Activated naive CD4-positive, alpha-beta T cell treated with anti-CD3 and anti-CD28 coated beads for 36 hours (primary cell): ENCODE data around the gene PRSS36. TPM values are rescaled to one million over a fixed set of nuclear protein-coding genes. Genes with fewer than 3 reads are reported as not detected.

Source experiments
- CTCF ChIA-PET: fragments of 350-600 bp; sonication (Branson Sonifier 250); formaldehyde crosslinking; loops from one replicate; lab custom pipeline; 2021; ENCODE audit warnings: antibody characterized with exemption; lab: Charles Lee
- DNase-seq: peaks from one replicate; pipeline ENCODE4 v3.0.0-alpha.2; 2020
- H3K27ac Mint-ChIP-seq: one replicate; pipeline ENCODE4 v1.8.0; 2021; ENCODE audit warnings: mild to moderate bottlenecking, mixed read lengths
- H3K27me3 Mint-ChIP-seq: one replicate; pipeline ENCODE4 v1.8.0; 2021; ENCODE audit warnings: low read depth, mixed read lengths
- H3K36me3 Mint-ChIP-seq: one replicate; pipeline ENCODE4 v1.8.0; 2021; ENCODE audit warnings: low read depth, mixed read lengths
- H3K4me1 Mint-ChIP-seq: one replicate; pipeline ENCODE4 v1.8.0; 2021; ENCODE audit warnings: low read depth, mixed read lengths
- H3K4me3 Mint-ChIP-seq: one replicate; pipeline ENCODE4 v1.8.0; 2021; ENCODE audit warnings: mild to moderate bottlenecking, moderate library complexity, mixed read lengths
- H3K9me3 Mint-ChIP-seq: one replicate; pipeline ENCODE4 v1.8.0; 2021; ENCODE audit warnings: mixed read lengths
- intact Hi-C: fragments of 100-400 bp; cut with micrococcal nuclease; formaldehyde crosslinking; loops from one replicate; pipeline ENCODE4 v1.15.1; 2023
- total RNA-seq, 2 experiments: library from RNA; stranded (reverse); gene quantifications; one replicate each; pipeline ENCODE4 v1.2.3, GENCODE V29; 2021

Gene PRSS36
- total RNA-seq, 2 experiments from 2014 or later: 0.93 to 0.99 TPM

DNA sequence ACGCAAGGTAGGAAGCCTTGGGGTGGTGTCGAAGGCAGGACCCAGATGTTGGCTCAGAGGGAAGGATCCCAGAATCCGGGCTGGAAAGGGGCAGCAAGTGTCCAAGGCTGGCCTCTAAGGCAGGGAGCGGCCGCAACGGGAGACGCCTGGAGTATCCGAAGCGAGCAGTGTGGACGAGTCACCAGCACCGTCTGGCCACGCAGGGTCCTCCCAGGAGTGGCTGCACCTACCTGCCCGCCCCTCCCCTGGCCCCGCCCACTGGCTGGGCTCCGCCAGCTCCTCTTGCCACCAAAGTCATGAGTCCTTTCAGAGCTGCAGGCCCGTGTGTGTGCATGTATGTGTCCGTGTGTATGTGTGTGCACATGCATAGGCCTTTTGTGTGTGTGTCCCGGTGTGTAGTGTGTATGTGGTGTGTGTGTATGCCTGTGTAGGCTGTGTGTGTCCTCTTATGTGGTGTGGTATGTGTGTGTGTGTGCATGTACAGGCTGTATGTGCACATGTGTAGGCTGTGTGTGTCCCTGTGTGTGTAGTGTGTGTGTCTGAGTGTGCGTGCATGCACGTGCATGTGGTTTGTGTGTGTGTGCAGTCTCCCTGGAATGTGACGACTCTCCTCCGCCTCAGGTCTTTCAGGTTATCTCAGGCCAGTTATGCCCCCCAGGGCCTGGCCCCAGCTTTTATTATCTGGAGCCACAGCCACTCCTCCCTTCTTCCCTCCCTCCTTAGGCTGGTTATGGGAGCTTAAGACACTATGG is 14.2 kb downstream of the PRSS36 start, which contains the start of gene PRSS8:
TSS of gene PRSS8 (minus strand) at position 193 of the 752 bp plus-strand sequence. CDS start 229 bp downstream, outside the sequence.
- no peak for DNase-seq
- Mint-ChIP-seq H3K27me3 (no peaks in the 10 kb centered on the region), H3K4me1 (no peaks in the 10 kb centered on the region), H3K27ac (no peak within 1 kb of the TSS), H3K4me3 (no peak within 1 kb of the TSS), H3K36me3 (peaks cover 2% of the 10 kb centered on the region), H3K9me3 (no peaks in the 10 kb centered on the region)
- CTCF ChIA-PET: no interaction called here
- intact Hi-C loops: no loop called here

DNA sequence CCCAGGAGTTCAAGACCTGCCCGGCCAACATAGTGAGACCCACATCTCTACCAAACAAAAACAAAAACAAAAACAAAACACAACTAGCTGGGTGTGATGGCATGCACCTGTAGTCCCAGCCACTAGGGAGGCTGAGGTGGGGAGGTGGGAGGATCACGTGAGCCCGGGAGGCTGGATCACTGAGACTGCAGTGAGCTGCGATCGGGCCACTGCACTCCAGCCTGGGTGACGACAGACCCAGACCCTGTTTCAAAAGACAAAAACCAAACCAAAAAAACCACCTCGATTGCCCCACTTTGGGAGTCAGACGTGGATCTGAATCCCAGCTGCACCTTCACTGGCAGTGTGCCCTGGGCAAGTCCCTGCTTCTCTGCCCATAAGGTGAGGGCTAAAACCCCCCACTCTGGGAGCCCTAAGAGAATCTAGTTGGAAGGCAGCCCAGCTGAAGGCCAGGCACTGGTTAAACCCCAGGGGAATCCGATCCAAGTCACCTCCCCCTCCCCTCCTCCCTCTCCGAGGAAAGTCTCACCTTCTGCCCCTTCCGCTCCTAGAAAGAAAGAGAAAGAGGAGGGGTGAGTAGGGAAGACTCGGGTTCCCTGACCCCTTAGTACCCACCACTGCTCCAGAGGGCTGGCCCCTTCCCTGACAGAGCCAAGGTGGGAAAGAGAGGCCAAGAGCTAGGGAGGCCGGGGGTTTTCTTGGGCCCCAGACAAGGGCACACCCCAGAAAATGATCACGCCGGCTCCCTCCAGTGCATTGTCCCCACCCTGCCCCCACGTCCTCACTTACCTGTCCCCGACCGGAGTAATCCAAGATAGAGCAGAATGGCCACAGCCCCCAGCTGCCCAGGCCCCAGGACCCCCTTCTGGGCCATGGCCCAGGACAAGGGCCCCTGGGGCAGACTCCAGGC is 15.0 kb downstream of the PRSS36 start:
- no peak for DNase-seq
- Mint-ChIP-seq H3K27ac (no peak overlapping the region), H3K4me1 (no peaks in the 10 kb centered on the region), H3K4me3 (no peak overlapping the region), H3K36me3 (peaks cover 3% of the 10 kb centered on the region), H3K9me3 (no peaks in the 10 kb centered on the region), H3K27me3 (no peaks in the 10 kb centered on the region)
- intact Hi-C loops: no loop called here
- CTCF ChIA-PET: no interaction called here

DNA sequence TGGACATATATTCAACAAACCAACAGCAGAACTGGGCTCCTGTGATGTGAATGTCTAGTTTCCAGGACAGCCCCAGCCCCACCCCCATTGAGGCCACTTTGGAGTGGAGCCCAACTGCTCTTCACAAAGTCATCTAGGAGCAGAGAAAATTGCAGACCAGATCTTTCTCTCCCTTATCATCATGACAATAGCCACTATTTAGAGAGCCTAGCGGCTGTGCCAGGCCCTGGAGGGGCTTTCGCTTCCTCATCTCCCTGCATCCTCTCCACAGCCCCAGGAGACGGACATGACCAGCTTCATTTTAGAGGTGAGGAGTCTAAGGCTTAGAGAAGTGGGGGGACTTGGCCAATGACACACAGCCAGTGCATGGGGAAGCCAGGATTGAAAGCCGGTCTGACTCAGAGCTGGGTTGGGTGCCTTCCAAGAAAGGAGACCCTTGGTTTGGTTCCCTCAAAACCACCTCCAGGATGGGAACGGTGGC is 15.7 kb downstream of the PRSS36 start:
- H3K27me3 Mint-ChIP-seq: no peaks in the 10 kb centered on the region
- H3K36me3 Mint-ChIP-seq: peaks cover 5% of the 10 kb centered on the region
- CTCF ChIA-PET: no interaction called here
- no peak overlapping the region for H3K4me3 Mint-ChIP-seq
- H3K4me1 Mint-ChIP-seq: no peaks in the 10 kb centered on the region
- intact Hi-C loops: no loop called here
- H3K27ac Mint-ChIP-seq: no peak overlapping the region
- no peaks in the 10 kb centered on the region for H3K9me3 Mint-ChIP-seq
- no peak for DNase-seq

DNA sequence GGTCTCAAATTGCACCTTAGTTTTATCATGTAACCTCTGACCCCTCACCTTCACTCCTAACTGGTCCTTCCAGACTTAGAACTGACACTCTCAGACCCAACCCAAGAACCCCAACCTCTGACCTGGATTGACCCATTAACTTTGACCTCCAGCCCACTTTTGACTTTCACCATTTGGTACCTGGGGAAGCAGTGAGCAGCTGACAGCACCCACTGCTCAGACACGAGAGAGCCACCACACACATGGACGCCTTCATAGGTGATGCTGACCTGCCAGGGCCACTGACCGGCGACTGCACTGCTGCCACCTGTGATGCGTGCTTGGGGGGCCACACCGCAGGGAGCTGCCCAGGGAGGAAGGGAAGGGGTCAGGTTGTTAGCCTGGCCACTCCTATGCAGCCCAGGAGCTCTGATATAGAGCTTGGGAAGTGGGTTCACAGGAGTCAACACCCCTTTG is 16.8 kb downstream of the PRSS36 start:
- H3K4me1 Mint-ChIP-seq: peaks cover 3% of the 10 kb centered on the region
- CTCF ChIA-PET: no interaction called here
- intact Hi-C loops: no loop called here
- H3K36me3 Mint-ChIP-seq: peaks cover 5% of the 10 kb centered on the region
- DNase-seq: no peak
- H3K4me3 Mint-ChIP-seq: no peak overlapping the region
- H3K27ac Mint-ChIP-seq: no peak overlapping the region
- H3K9me3 Mint-ChIP-seq: no peaks in the 10 kb centered on the region
- H3K27me3 Mint-ChIP-seq: no peaks in the 10 kb centered on the region

DNA sequence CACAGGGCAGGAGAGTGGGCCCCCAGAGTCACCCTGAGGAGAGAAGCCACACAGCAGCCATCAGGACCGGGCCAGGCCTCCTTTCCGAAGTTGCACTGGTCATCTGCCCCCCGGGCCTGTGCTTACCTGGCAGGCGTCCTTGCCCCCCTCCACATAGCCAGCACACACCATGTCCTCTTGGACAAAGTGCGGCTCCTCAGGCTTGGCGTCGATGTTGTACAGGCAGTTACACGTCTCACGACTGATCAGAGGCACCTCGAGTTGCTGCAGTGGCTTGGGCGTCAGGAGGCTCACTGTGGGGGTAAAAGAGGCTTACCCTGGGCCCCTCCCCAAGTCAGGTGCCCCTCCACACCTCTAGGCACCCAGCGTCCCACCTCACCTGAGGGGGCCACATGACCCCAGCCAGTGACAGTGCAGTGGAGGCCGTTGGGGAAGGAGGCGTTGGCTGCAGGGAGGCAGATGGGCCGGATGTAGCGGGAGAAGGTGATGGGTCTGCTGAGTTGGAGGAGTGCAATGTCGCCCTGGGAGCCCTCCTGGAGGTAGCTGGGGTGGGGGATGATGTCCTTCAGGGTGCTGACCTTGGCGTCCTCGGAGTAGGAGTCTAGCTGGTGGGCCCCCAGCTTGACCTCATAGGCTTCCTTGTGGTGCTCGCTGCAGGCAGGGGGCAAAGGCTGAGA is 17.4 kb downstream of the PRSS36 start:
- peaks cover 3% of the 10 kb centered on the region for H3K4me1 Mint-ChIP-seq
- H3K27ac Mint-ChIP-seq: no peak overlapping the region
- H3K4me3 Mint-ChIP-seq: no peak overlapping the region
- H3K36me3 Mint-ChIP-seq: peaks cover 9% of the 10 kb centered on the region
- no peaks in the 10 kb centered on the region for H3K9me3 Mint-ChIP-seq
- intact Hi-C loops: no loop called here
- CTCF ChIA-PET: no interaction called here
- H3K27me3 Mint-ChIP-seq: no peaks in the 10 kb centered on the region
- no peak for DNase-seq

DNA sequence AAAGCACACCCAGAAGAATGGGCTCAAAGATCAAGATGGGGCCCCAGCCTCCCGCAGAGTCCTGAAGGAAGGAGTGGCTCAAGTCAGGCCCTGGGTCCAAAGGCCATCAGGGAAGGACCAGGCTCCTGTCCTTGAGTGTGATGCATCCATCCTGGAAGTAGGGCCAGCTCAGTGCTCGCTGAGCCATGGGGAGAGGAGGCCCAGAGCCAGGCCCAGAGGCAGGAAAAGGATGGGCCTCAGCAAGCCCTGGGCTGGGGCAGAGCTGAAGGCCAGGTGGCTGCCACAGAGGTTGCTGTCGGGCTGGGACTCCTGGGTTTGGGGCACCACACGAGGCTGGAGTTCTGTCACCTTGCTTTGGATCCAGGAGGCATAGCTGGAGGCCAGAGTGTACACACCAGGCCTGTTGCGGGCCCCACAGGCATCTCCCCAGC is 18.0 kb downstream of the PRSS36 start:
- Mint-ChIP-seq H3K36me3 (peaks cover 9% of the 10 kb centered on the region), H3K4me1 (peaks cover 3% of the 10 kb centered on the region), H3K27ac (no peak overlapping the region), H3K4me3 (no peak overlapping the region), H3K9me3 (no peaks in the 10 kb centered on the region), H3K27me3 (no peaks in the 10 kb centered on the region)
- CTCF ChIA-PET: no interaction called here
- intact Hi-C loops: no loop called here
- no peak for DNase-seq

DNA sequence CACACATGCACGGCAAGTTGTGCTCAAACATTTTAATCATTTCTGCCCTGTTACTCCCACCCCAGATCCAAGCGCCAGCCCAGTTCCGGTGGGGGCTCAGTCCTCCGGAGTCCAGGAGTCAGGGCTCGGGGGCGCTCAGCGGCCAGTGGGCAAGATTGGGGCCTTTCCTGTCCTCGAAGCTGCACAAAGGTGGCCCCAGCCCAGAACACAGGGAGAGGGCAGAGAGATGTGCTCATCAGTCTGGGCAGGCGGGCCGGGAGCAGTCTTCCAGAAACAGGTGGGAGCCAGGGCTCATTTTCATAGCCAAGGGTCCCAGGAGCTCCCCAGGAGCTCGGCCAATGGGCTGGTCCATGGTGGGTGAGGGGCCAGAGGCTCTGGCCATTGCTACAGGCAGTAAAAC is 18.4 kb downstream of the PRSS36 start:
- Mint-ChIP-seq H3K4me3 (no peak overlapping the region), H3K4me1 (peaks cover 3% of the 10 kb centered on the region), H3K27ac (no peak overlapping the region), H3K36me3 (peaks cover 9% of the 10 kb centered on the region), H3K27me3 (no peaks in the 10 kb centered on the region), H3K9me3 (no peaks in the 10 kb centered on the region)
- CTCF ChIA-PET: no interaction called here
- no peak for DNase-seq
- intact Hi-C loops: no loop called here

DNA sequence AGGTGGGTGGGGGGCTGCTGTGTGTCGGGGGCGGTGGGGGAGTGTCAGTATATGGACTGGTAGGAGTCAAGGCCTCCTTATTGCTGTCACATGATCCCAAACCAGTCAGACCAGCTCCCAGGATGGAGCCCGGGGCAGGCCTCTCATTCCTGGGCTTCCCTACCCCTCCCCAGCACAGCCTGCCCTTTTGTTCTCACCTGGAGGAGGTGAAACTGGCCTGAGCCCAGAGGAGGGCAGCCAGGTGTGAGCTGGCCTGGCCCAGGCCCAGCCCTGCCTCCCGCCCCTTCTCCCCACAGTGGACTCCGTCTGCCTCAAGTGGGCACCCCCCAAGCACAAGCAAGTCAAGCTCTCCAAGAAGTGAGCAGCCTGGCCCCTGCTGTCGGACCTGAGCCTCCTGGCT is 19.0 kb downstream of the PRSS36 start:
- Mint-ChIP-seq H3K4me1 (peaks cover 3% of the 10 kb centered on the region), H3K9me3 (no peaks in the 10 kb centered on the region), H3K36me3 (peaks cover 14% of the 10 kb centered on the region), H3K27ac (no peak overlapping the region), H3K27me3 (no peaks in the 10 kb centered on the region), H3K4me3 (no peak overlapping the region)
- no peak for DNase-seq
- intact Hi-C loops: no loop called here
- CTCF ChIA-PET: no interaction called here

DNA sequence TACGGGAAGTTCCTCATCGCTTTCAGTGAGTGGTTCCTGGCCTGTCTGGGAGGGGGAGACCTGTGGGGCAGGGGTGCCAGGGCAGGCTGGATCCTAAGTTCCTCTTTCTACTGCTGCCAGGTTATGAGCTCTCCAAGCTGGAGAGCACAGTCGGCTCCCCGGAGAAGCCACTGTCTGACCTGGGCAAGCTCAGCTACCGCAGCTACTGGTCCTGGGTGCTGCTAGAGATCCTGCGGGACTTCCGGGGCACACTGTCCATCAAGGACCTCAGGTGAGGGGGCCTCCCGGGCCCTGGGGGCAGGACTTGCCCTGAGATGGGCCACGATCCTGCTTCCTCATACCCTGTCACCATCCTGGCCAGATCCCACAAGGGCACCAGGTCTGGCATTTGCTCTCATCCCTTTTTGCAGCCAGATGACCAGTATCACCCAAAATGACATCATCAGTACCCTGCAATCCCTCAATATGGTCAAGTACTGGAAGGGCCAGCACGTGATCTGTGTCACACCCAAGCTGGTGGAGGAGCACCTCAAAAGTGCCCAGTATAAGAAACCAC is 19.5 kb downstream of the PRSS36 start:
- Mint-ChIP-seq H3K27me3 (no peaks in the 10 kb centered on the region), H3K9me3 (no peaks in the 10 kb centered on the region), H3K4me1 (peaks cover 3% of the 10 kb centered on the region), H3K27ac (no peak overlapping the region), H3K36me3 (peaks cover 14% of the 10 kb centered on the region), H3K4me3 (no peak overlapping the region)
- intact Hi-C loops: no loop called here
- DNase-seq: no peak
- CTCF ChIA-PET: no interaction called here

DNA sequence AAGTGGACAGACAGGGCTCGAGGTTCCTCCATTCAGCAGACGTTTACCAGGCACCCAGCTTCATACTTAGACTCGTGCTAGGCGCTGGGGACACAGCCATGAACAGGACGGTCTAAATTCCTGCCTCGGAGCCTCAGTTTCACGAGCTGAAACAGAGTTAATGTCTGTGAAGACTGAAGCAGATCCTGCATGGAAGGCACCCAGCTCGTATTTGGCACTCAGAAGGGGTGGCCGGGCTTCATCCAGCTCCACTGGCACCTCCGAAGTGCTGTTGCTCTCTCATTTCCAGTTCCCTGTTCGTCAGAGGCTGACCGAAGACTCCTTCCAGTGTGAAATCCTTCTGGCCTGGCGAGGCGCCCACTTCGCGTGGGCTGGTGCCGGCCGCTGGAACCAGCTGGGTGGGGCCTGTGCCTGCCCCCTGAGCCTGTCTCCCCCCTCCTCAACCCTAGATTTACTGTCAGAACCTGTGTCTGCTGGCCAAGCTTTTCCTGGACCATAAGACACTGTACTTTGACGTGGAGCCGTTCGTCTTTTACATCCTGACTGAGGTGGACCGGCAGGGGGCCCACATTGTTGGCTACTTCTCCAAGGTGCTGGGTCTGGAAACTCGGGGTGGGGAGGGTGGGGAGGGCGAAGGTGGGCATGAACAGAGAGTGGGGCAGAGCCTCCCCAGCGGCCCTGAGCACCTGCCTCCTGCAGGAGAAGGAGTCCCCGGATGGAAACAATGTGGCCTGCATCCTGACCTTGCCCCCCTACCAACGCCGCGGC is 20.1 kb downstream of the PRSS36 start:
- intact Hi-C loops: no loop called here
- no peak overlapping the region for H3K27ac Mint-ChIP-seq
- H3K36me3 Mint-ChIP-seq: peaks cover 15% of the 10 kb centered on the region
- H3K27me3 Mint-ChIP-seq: no peaks in the 10 kb centered on the region
- CTCF ChIA-PET: interaction anchor here (0.6 to 0.9 kb wide), 2 partner anchors 12 to 171 kb away, joined by 3 to 5 read pairs; no protein-coding TSS in a partner anchor
- DNase-seq: no peak
- no peak overlapping the region for H3K4me3 Mint-ChIP-seq
- no peaks in the 10 kb centered on the region for H3K9me3 Mint-ChIP-seq
- H3K4me1 Mint-ChIP-seq: peaks cover 3% of the 10 kb centered on the region

DNA sequence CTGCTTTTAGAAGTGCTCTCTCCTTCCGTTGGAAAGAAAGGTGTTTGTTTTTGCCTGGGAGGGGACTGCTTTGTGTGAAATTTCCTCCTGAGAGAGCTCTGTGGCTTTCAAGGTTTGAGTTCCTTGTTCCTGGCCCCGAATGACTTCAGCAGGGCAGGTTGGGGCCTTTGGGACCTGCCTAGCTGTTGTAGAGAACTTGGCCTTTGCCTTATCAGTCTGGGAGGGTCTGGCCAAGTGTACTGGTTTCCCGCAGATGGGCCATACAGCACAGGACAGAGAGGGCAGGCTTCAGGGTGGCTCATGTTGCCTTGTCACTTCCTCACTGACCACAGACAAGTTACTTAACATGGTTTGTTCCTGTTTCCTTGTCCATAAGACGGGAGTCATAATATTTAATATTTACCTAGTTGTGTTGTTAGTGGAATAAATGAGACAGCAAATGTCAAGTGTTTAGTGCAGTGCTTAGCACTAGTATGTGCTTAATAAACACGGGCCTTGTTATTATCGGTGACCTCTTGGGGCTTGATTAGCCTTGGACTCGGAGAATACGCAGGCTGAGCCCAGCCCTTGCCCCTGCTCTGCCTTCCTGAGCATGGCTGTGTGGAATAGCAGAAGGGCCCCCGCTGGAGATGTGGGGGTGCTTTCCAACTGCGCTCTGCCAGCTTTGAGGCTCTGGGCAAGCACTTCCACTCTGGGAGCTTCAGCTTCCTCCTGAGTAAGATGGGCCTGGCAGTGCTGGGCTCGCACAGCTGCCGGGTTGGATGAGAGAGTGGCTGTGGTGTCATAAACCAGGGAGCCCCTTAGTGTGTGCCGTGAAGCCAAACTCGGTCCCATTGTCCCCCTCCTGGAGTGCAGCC is 20.9 kb downstream of the PRSS36 start:
- Mint-ChIP-seq H3K27ac (peak overlapping the region; percentile 50), H3K4me3 (no peak overlapping the region), H3K9me3 (no peaks in the 10 kb centered on the region), H3K36me3 (peaks cover 17% of the 10 kb centered on the region), H3K27me3 (no peaks in the 10 kb centered on the region), H3K4me1 (peaks cover 3% of the 10 kb centered on the region)
- CTCF ChIA-PET: interaction anchor here (0.5 to 0.9 kb wide), 2 partner anchors 13 to 187 kb away, joined by 4 to 5 read pairs; no protein-coding TSS in a partner anchor
- intact Hi-C loops: no loop called here
- no peak for DNase-seq
